ENCODE data around the gene MRPL39. TPM values are rescaled to one million over a fixed set of nuclear protein-coding genes. Genes with fewer than 3 reads are reported as not detected.

MRPL39 gene
- total and polyA plus RNA-seq, 2 experiments from 2014 or later, result 50.5 to 132 TPM

- no peak for DNase-seq (ENCODE audit: low spot score)
- Histone ChIP-seq H3K4me1 (ENCODE audit: insufficient read depth) (no peaks in the 10 kb centered on the region), H3K4me2 (no peak overlapping the region), H4K20me1 (replicated peaks; ENCODE audit: insufficient read depth) (no peaks in the 10 kb centered on the region), H3F3A (replicated peaks; ENCODE audit: low read depth) (no peaks in the 10 kb centered on the region), H3K36me3 (ENCODE audit: insufficient read depth) (0 out of 2 replicates have a peak, but pooled peaks cover 4% of the 10 kb centered on the region), H3K27ac (ENCODE audit: low read depth) (no peak overlapping the region), H3K27me3 (ENCODE audit: insufficient read depth) (no peaks in the 10 kb centered on the region), H3K79me2 (replicated peaks; ENCODE audit: insufficient read depth) (no peaks in the 10 kb centered on the region), H3K9me2 (ENCODE audit: insufficient read depth) (no peaks in the 10 kb centered on the region), H3K4me3 (no peak overlapping the region), H2AFZ (no peak overlapping the region)
- Mint-ChIP-seq H3K9me3 (no peaks in the 10 kb centered on the region), H3K27ac (no peak overlapping the region), H3K36me3 (ENCODE audit: low read depth) (peaks cover 24% of the 10 kb centered on the region; the same call in 2 of the 3 replicates), H3K27me3 (ENCODE audit: insufficient read depth, low read depth, poor library complexity) (no peaks in the 10 kb centered on the region), H3K4me3 (no peak overlapping the region), H3K4me1 (no peaks in the 10 kb centered on the region)
- TF ChIP-seq ZNF462 (CRISPR knock-in tag; IDR thresholded peaks at IDR 0.05) (no peak), JUNB (IDR thresholded peaks at IDR 0.05; ENCODE audit: unreplicated experiment) (no peak), CREB1 (CRISPR knock-in tag; IDR thresholded peaks at IDR 0.05; ENCODE audit: low read depth) (no peak), CTCF (conservative IDR thresholded peaks at IDR 0.05; ENCODE audit: low read depth in 2 of 2) (no peak), POLR2AphosphoS5 (IDR thresholded peaks at IDR 0.05; ENCODE audit: low read depth) (no peak), ETS1 (IDR thresholded peaks at IDR 0.05) (no peak), STAT1 (IDR thresholded peaks at IDR 0.05; ENCODE audit: unreplicated experiment) (no peak), ZNF331 (CRISPR knock-in tag; IDR thresholded peaks at IDR 0.05; ENCODE audit: low read depth) (no peak), NANOG (IDR thresholded peaks at IDR 0.05; ENCODE audit: borderline replicate concordance) (no peak), ZNF114 (CRISPR knock-in tag; IDR thresholded peaks at IDR 0.05) (no peak), EZH2 (IDR thresholded peaks at IDR 0.05; ENCODE audit: low read depth, unreplicated experiment) (no peak), EZH2phosphoT487 (IDR thresholded peaks at IDR 0.05; ENCODE audit: unreplicated experiment) (no peak)
- TF ChIP-seq, protein P1, sequence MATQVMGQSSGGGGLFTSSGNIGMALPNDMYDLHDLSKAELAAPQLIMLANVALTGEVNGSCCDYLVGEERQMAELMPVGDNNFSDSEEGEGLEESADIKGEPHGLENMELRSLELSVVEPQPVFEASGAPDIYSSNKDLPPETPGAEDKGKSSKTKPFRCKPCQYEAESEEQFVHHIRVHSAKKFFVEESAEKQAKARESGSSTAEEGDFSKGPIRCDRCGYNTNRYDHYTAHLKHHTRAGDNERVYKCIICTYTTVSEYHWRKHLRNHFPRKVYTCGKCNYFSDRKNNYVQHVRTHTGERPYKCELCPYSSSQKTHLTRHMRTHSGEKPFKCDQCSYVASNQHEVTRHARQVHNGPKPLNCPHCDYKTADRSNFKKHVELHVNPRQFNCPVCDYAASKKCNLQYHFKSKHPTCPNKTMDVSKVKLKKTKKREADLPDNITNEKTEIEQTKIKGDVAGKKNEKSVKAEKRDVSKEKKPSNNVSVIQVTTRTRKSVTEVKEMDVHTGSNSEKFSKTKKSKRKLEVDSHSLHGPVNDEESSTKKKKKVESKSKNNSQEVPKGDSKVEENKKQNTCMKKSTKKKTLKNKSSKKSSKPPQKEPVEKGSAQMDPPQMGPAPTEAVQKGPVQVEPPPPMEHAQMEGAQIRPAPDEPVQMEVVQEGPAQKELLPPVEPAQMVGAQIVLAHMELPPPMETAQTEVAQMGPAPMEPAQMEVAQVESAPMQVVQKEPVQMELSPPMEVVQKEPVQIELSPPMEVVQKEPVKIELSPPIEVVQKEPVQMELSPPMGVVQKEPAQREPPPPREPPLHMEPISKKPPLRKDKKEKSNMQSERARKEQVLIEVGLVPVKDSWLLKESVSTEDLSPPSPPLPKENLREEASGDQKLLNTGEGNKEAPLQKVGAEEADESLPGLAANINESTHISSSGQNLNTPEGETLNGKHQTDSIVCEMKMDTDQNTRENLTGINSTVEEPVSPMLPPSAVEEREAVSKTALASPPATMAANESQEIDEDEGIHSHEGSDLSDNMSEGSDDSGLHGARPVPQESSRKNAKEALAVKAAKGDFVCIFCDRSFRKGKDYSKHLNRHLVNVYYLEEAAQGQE (IDR thresholded peaks at IDR 0.05; ENCODE audit: unreplicated experiment), result no peak
- ATAC-seq, result no peak
Measured at GRCh38 chr21:25584833-25585676, 22.2 kb downstream of the MRPL39 start.

Measured in GM23338 (cell line).